IMR-90 (cell line): ENCODE measurements around the gene ESRRG. TPM values are rescaled to one million over a fixed set of nuclear protein-coding genes. Genes with fewer than 3 reads are reported as not detected.

Experiments
- ATAC-seq: fragments of 200-7000 bp; cut with Tn5 transposase; 2 replicates; pipeline ENCODE4 v1.9.1; 2020; ENCODE audit warnings: low read depth, mild to moderate bottlenecking, moderate library complexity
- BruUV-seq: library from RNA; stranded (reverse); fragments of 400-500 nt; replicated peaks from 2 replicates; lab custom pipeline; 2021; lab: Mats Ljungman, UMichigan
- CTCF ChIA-PET: fragments of 300-600 bp; formaldehyde crosslinking; extraction: SDS; loops from one replicate; lab custom pipeline; 2021; ENCODE audit warnings: antibody characterized with exemption; lab: Yijun Ruan, JAX
- POLR2A ChIA-PET: fragments of 300-600 bp; sonication (Branson Sonifier 250); formaldehyde crosslinking; loops from one replicate; lab custom pipeline; 2022; ENCODE audit warnings: antibody characterized with exemption; ENCODE audit not compliant: unreplicated experiment; lab: Charles Lee
- DNase-seq: peaks from one replicate; pipeline ENCODE4 v3.0.0; 2013
- H2AFZ ChIP-seq: replicated peaks from 2 replicates; pipeline ENCODE3; 2013; ENCODE audit warnings: low read length, mild to moderate bottlenecking; ENCODE audit not compliant: poor library complexity
- H2AK5ac ChIP-seq: 2 replicates; pipeline ENCODE4 v1.6.1; 2013; ENCODE audit warnings: low read depth, low read length, inconsistent platforms
- H2AK9ac ChIP-seq: replicated peaks from 2 replicates; pipeline ENCODE3; 2013; ENCODE audit warnings: mild to moderate bottlenecking, low read depth, low read length, moderate library complexity; ENCODE audit not compliant: poor library complexity
- H2BK120ac ChIP-seq: 2 replicates; pipeline ENCODE4 v1.6.1; 2013; ENCODE audit warnings: low read depth, low read length, inconsistent platforms
- H2BK15ac ChIP-seq: 3 replicates; pipeline ENCODE4 v1.6.1; 2013; ENCODE audit warnings: low read depth, low read length, inconsistent platforms
- H2BK20ac ChIP-seq: 2 replicates; pipeline ENCODE4 v1.6.1; 2013; ENCODE audit warnings: low read depth, mild to moderate bottlenecking, inconsistent platforms, low read length, moderate library complexity
- H2BK5ac ChIP-seq: 2 replicates; pipeline ENCODE4 v1.6.1; 2013; ENCODE audit warnings: mild to moderate bottlenecking, low read depth, low read length, inconsistent platforms; ENCODE audit not compliant: poor library complexity, severe bottlenecking
- H3K14ac ChIP-seq: replicated peaks from 2 replicates; pipeline ENCODE4 v1.6.1; 2013; ENCODE audit warnings: low read depth, low read length, inconsistent platforms
- H3K18ac ChIP-seq: 2 replicates; pipeline ENCODE4 v1.6.1; 2013; ENCODE audit warnings: low read depth, low read length, control low read depth
- H3K23ac ChIP-seq: 2 replicates; pipeline ENCODE4 v1.6.1; 2013; ENCODE audit warnings: low read depth, low read length, inconsistent platforms
- H3K27ac ChIP-seq: 2 replicates; pipeline ENCODE4 v1.5.1; 2013; ENCODE audit warnings: mild to moderate bottlenecking, control low read depth, low read length; ENCODE audit not compliant: insufficient read depth
- H3K27me3 ChIP-seq: 2 replicates; pipeline ENCODE4 v1.6.1; 2013; ENCODE audit warnings: low read length; ENCODE audit not compliant: control insufficient read depth, insufficient read depth
- H3K36me3 ChIP-seq: 2 replicates; pipeline ENCODE4 v1.6.1; 2013; ENCODE audit warnings: low read length, mixed read lengths; ENCODE audit not compliant: control insufficient read depth, insufficient read depth
- H3K4ac ChIP-seq: 2 replicates; pipeline ENCODE4 v1.6.1; 2013; ENCODE audit warnings: low read depth, low read length, inconsistent platforms
- H3K4me1 ChIP-seq: 2 replicates; pipeline ENCODE4 v1.6.1; 2013; ENCODE audit warnings: low read length, mixed read lengths; ENCODE audit not compliant: control insufficient read depth, insufficient read depth
- H3K4me2 ChIP-seq: 2 replicates; pipeline ENCODE4 v1.6.1; 2013; ENCODE audit warnings: low read depth, mild to moderate bottlenecking, control low read depth, low read length, moderate library complexity
- H3K4me3 ChIP-seq: 2 replicates; pipeline ENCODE4 v1.5.1; 2013; ENCODE audit warnings: low read depth, mild to moderate bottlenecking, control low read depth, low read length, moderate library complexity; ENCODE audit not compliant: insufficient read depth
- H3K56ac ChIP-seq: 2 replicates; pipeline ENCODE4 v1.6.1; 2013; ENCODE audit warnings: low read length, inconsistent platforms; ENCODE audit not compliant: insufficient read depth; ENCODE audit errors: extremely low read depth
- H3K79me1 ChIP-seq, 2 experiments: 2 replicates each; pipeline ENCODE4 v1.6.1; 2013; ENCODE audit warnings: low read length in 2 of 2, inconsistent platforms in 1 of 2, low read depth in 1 of 2
- H3K9ac ChIP-seq: 2 replicates; pipeline ENCODE4 v1.6.1; 2013; ENCODE audit warnings: low read depth, low read length, control low read depth
- H3K9me1 ChIP-seq: 2 replicates; pipeline ENCODE4 v1.6.1; 2013; ENCODE audit warnings: low read length, inconsistent platforms; ENCODE audit not compliant: insufficient read depth
- H3K9me3 ChIP-seq: 2 replicates; pipeline ENCODE4 v1.6.1; 2013; ENCODE audit warnings: low read length; ENCODE audit not compliant: control insufficient read depth, insufficient read depth
- H4K20me1 ChIP-seq: 2 replicates; pipeline ENCODE4 v1.6.1; 2013; ENCODE audit warnings: low read length, inconsistent platforms; ENCODE audit not compliant: insufficient read depth
- H4K5ac ChIP-seq: 2 replicates; pipeline ENCODE4 v1.6.1; 2013; ENCODE audit warnings: mild to moderate bottlenecking, low read depth, low read length, control low read depth
- H4K8ac ChIP-seq, 2 experiments: 2 replicates each; pipeline ENCODE4 v1.6.1; 2013; ENCODE audit warnings: low read depth in 2 of 2, low read length in 2 of 2, control low read depth in 1 of 2, inconsistent platforms in 1 of 2
- H4K91ac ChIP-seq: 2 replicates; pipeline ENCODE4 v1.6.1; 2013; ENCODE audit warnings: low read depth, low read length, inconsistent platforms; ENCODE audit not compliant: insufficient read depth
- BHLHE40 ChIP-seq: fragments of 150-350 bp; IDR thresholded peaks from 2 replicates; pipeline ENCODE4 v1.6.1; 2016; ENCODE audit warnings: mild to moderate bottlenecking, low read depth, low read length
- CHD1 ChIP-seq: IDR thresholded peaks from 2 replicates; pipeline ENCODE4 v1.6.1; 2012; ENCODE audit warnings: low read depth, low read length, improper control_type of control experiment
- FOS ChIP-seq: fragments of 150-350 bp; IDR thresholded peaks from 2 replicates; pipeline ENCODE4 v1.6.1; 2016; ENCODE audit warnings: low read depth, low read length
- NFE2L2 ChIP-seq: fragments of 150-350 bp; IDR thresholded peaks from 2 replicates; pipeline ENCODE4 v1.6.1; 2016; ENCODE audit warnings: low read depth, mild to moderate bottlenecking, low read length
- POLR2A ChIP-seq: IDR thresholded peaks from 2 replicates; pipeline ENCODE4 v1.6.1; 2012; ENCODE audit warnings: mild to moderate bottlenecking, low read depth, low read length
- RCOR1 ChIP-seq: IDR thresholded peaks from 2 replicates; pipeline ENCODE4 v1.6.1; 2012; ENCODE audit warnings: mild to moderate bottlenecking, low read length, improper control_type of control experiment; ENCODE audit not compliant: insufficient replicate concordance
- WGBS, 2 experiments: methylation state at CpG; one replicate each; pipeline versions ENCODE4 v1.1.5 to v1.1.7; 2013; ENCODE audit warnings: missing lambda C conversion rate in 2 of 2; ENCODE audit not compliant: insufficient read length in 1 of 2; ENCODE audit errors: extremely low coverage in 2 of 2; 5-methylcytosine and 5-hydroxymethylcytosine counted together
- dilution Hi-C: fragments of 300-500 bp; cut with HindIII; formaldehyde crosslinking; loops from one replicate; pipeline ENCODE4 v1.14.3; 2018; ENCODE audit warnings: low sequenced_read_pairs; ENCODE audit not compliant: unreplicated experiment
- in situ Hi-C: fragments of 300-500 bp; cut with MboI; formaldehyde crosslinking; loops from 3 replicates; pipeline ENCODE4 v1.14.3; 2019; ENCODE audit warnings: low sequenced_read_pairs, inconsistent platforms, mixed read lengths
- intact Hi-C: fragments of 100-400 bp; cut with micrococcal nuclease; formaldehyde crosslinking; loops from 2 replicates; pipeline ENCODE4 v1.10.0; 2022
- polyA plus RNA-seq, 3 experiments: library from polyadenylated mRNA; depleted of rRNA; stranded (reverse); fragments of >200 nt; gene quantifications; 2 replicates each; pipeline ENCODE4 v1.2.3, GENCODE V29; 2012; ENCODE audit warnings: low replicate concordance in 1 of 3
- total RNA-seq: library from RNA; depleted of rRNA; stranded (reverse); fragments of >200 nt; gene quantifications from 2 replicates; pipeline ENCODE4 v1.2.3, GENCODE V29; 2012

The ESRRG gene
- total and polyA plus RNA-seq, 2 of the 4 experiments (the other 2 are of a cell fraction), result 0.17 to 0.54 TPM

DNA sequence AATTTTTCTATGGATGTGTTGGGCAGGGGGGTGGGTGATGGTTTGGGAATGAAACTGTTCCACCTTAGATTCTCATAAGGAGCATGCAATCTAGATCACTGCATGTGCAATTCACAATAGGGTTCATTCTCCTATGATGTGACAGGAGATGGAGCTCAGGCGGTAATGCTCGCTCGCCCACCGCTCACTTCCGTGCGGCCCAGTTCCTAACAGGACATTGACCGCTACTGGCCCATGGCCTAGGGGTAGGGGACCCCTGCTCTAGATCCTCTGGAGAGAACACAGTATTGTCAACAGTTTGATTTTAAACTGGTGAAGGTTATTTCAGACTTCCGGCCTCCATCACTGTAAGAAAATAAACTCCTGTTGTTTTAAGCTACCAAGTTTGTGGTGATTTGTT, 245.0 kb downstream of the ESRRG start:
- no peaks in the 10 kb centered on the region for H4K20me1 ChIP-seq
- no peak overlapping the region for H4K91ac ChIP-seq
- no peak for ATAC-seq
- in situ Hi-C loops (no loop called here), dilution Hi-C loops (no loop called here), intact Hi-C loops (no loop called here)
- H3K27ac ChIP-seq, result no peak overlapping the region
- no peaks in the 10 kb centered on the region for H3K36me3 ChIP-seq
- no peak overlapping the region for H2BK20ac ChIP-seq
- ChIA-PET POLR2A (no interaction called here), CTCF (no interaction called here)
- no peak overlapping the region for H2BK15ac ChIP-seq
- no peaks in the 10 kb centered on the region for H3K79me1 ChIP-seq
- H3K27me3 ChIP-seq, result no peaks in the 10 kb centered on the region
- no peak overlapping the region for H4K8ac ChIP-seq
- DNase-seq, result no peak
- BruUV-seq, result no TSS peak
- no peak overlapping the region for H2BK120ac ChIP-seq
- H3K14ac ChIP-seq, result no peak overlapping the region
- no peak overlapping the region for H3K4ac ChIP-seq
- no peaks in the 10 kb centered on the region for H3K9me1 ChIP-seq
- no peak overlapping the region for H4K5ac ChIP-seq
- H3K56ac ChIP-seq, result no peak overlapping the region
- H3K23ac ChIP-seq, result no peak overlapping the region
- no peak overlapping the region for H3K18ac ChIP-seq
- WGBS, 2 experiments, result 97% methylated on average over 6 of the region's 8 CpGs; no CpG with 5 or more reads in 1 of the 2 experiments
- H2BK5ac ChIP-seq, result no peak overlapping the region
- no peak overlapping the region for H3K4me3 ChIP-seq
- H2AK5ac ChIP-seq, result no peak overlapping the region
- no peaks in the 10 kb centered on the region for H3K9me3 ChIP-seq
- H3K4me1 ChIP-seq, result peaks cover 1% of the 10 kb centered on the region; the same call in 1 of the 2 replicates
- H2AFZ ChIP-seq, result no peak overlapping the region
- no peak for TF ChIP-seq FOS
- TF ChIP-seq POLR2A, result no peak
- TF ChIP-seq BHLHE40, result no peak
- TF ChIP-seq RCOR1, result no peak
- TF ChIP-seq NFE2L2, result no peak
- no peak for TF ChIP-seq CHD1
- H3K9ac ChIP-seq, result no peak overlapping the region
- H3K4me2 ChIP-seq, result no peak overlapping the region
- H2AK9ac ChIP-seq, result no peak overlapping the region
